ENCODE data around the gene GAGE12J.
"Not testable (repeated sequence)": the region's sequence is repeated elsewhere in the genome, so short reads cannot be mapped to it uniquely, and the experiment has no call there.

GRCh38 chrX:49331841-49332240, 10.0 kb downstream of the GAGE12J start:
- TF ChIP-seq POLR2A (IDR thresholded peaks at IDR 0.05); CTCF (IDR thresholded peaks at IDR 0.05 in 8 of 11, conservative IDR thresholded peaks at IDR 0.05 in 3 of 11): not testable (repeated sequence)
